ENCODE data around the gene FADS1. TPM values are rescaled to one million over a fixed set of nuclear protein-coding genes. Genes with fewer than 3 reads are reported as not detected.
A peak's percentile ranks its signal among the peaks of the same experiment; 100 is the strongest.

Gene FADS1
- polyA plus RNA-seq, 1 donor (not counting 4 experiments of a cell fraction or from before 2014, with no cell fraction given) = 34.0 TPM

GRCh38 chr11:61777234-61778090, 39.3 kb downstream of the FADS1 start:
- Histone ChIP-seq H3K9ac (ENCODE audit: control insufficient read depth, extremely low read depth, insufficient read depth, low read length) (no peak overlapping the region), H3K36me3 (ENCODE audit: control insufficient read depth in 2 of 2, extremely low read depth in 1 of 2, insufficient read depth in 2 of 2, low read length in 2 of 2) (no peaks in the 10 kb centered on the region), H4K20me1 (ENCODE audit: control insufficient read depth, extremely low read depth, insufficient read depth, low read length) (no peaks in the 10 kb centered on the region), H3K9me3 (ENCODE audit: control insufficient read depth, low read depth, low read length) (no peaks in the 10 kb centered on the region), H3K79me2 (ENCODE audit: control insufficient read depth, insufficient read depth, low read length) (no peaks in the 10 kb centered on the region), H2AFZ (ENCODE audit: control insufficient read depth, low read length) (peak overlapping the region; percentile 26), H3K4me3 (ENCODE audit: control insufficient read depth in 2 of 3, extremely low read depth in 1 of 3, insufficient read depth in 2 of 3, low read depth in 1 of 3, low read length in 3 of 3) (peak overlapping the region in 1 of 3 experiments; percentile 28), H3K27me3 (ENCODE audit: control insufficient read depth, extremely low read depth, insufficient read depth, low read length) (peaks cover 11% of the 10 kb centered on the region), H3K27ac (ENCODE audit: control insufficient read depth, insufficient read depth, low read length) (no peak overlapping the region), H3K4me1 (ENCODE audit: control insufficient read depth, extremely low read depth, insufficient read depth, low read length) (peaks cover 14% of the 10 kb centered on the region), H3K9me1 (ENCODE audit: control insufficient read depth, extremely low read depth, insufficient read depth, low read length) (no peaks in the 10 kb centered on the region), H3K4me2 (ENCODE audit: control insufficient read depth, extremely low read depth, insufficient read depth, low read depth, low read length) (peak overlapping the region; percentile 58)
- FAIRE-seq = no peak
- DNase-seq (ENCODE audit: low read depth, low spot score) = no peak
- TF ChIP-seq, protein P1, sequence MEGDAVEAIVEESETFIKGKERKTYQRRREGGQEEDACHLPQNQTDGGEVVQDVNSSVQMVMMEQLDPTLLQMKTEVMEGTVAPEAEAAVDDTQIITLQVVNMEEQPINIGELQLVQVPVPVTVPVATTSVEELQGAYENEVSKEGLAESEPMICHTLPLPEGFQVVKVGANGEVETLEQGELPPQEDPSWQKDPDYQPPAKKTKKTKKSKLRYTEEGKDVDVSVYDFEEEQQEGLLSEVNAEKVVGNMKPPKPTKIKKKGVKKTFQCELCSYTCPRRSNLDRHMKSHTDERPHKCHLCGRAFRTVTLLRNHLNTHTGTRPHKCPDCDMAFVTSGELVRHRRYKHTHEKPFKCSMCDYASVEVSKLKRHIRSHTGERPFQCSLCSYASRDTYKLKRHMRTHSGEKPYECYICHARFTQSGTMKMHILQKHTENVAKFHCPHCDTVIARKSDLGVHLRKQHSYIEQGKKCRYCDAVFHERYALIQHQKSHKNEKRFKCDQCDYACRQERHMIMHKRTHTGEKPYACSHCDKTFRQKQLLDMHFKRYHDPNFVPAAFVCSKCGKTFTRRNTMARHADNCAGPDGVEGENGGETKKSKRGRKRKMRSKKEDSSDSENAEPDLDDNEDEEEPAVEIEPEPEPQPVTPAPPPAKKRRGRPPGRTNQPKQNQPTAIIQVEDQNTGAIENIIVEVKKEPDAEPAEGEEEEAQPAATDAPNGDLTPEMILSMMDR (optimal IDR thresholded peaks at IDR 0.05 in 1 of 3, IDR thresholded peaks at IDR 0.05 in 1 of 3, conservative IDR thresholded peaks at IDR 0.05 in 1 of 3; ENCODE audit: extremely low read depth in 1 of 3, insufficient read depth in 2 of 3, low read length in 3 of 3) = no peak
- TF ChIP-seq EZH2 (IDR thresholded peaks at IDR 0.05; ENCODE audit: low read length) = no peak
- dilution Hi-C loops (cut with MboI; ENCODE audit: extremely low pct_ligation_motif_present, low sequenced_read_pairs) = no loop called here

- no peak for FAIRE-seq
- Histone ChIP-seq H2AFZ (ENCODE audit: control insufficient read depth, low read length) (no peak overlapping the region), H3K4me2 (ENCODE audit: control insufficient read depth, extremely low read depth, insufficient read depth, low read depth, low read length) (no peak overlapping the region), H3K79me2 (ENCODE audit: control insufficient read depth, insufficient read depth, low read length) (no peaks in the 10 kb centered on the region), H4K20me1 (ENCODE audit: control insufficient read depth, extremely low read depth, insufficient read depth, low read length) (no peaks in the 10 kb centered on the region), H3K27me3 (ENCODE audit: control insufficient read depth, extremely low read depth, insufficient read depth, low read length) (peaks cover 11% of the 10 kb centered on the region), H3K9ac (ENCODE audit: control insufficient read depth, extremely low read depth, insufficient read depth, low read length) (no peak overlapping the region), H3K27ac (ENCODE audit: control insufficient read depth, insufficient read depth, low read length) (no peak overlapping the region), H3K4me1 (ENCODE audit: control insufficient read depth, extremely low read depth, insufficient read depth, low read length) (peaks cover 14% of the 10 kb centered on the region), H3K4me3 (ENCODE audit: control insufficient read depth in 2 of 3, extremely low read depth in 1 of 3, insufficient read depth in 2 of 3, low read depth in 1 of 3, low read length in 3 of 3) (no peak overlapping the region), H3K9me1 (ENCODE audit: control insufficient read depth, extremely low read depth, insufficient read depth, low read length) (no peaks in the 10 kb centered on the region), H3K9me3 (ENCODE audit: control insufficient read depth, low read depth, low read length) (no peaks in the 10 kb centered on the region), H3K36me3 (ENCODE audit: control insufficient read depth in 2 of 2, extremely low read depth in 1 of 2, insufficient read depth in 2 of 2, low read length in 2 of 2) (no peaks in the 10 kb centered on the region)
- no peak for TF ChIP-seq EZH2 (IDR thresholded peaks at IDR 0.05; ENCODE audit: low read length)
- TF ChIP-seq, protein P1 (optimal IDR thresholded peaks at IDR 0.05 in 1 of 3, IDR thresholded peaks at IDR 0.05 in 1 of 3, conservative IDR thresholded peaks at IDR 0.05 in 1 of 3; ENCODE audit: extremely low read depth in 1 of 3, insufficient read depth in 2 of 3, low read length in 3 of 3) = peak; percentile 70 to 87 (median 76)
- peak; percentile 23 for DNase-seq (ENCODE audit: low read depth, low spot score)
- dilution Hi-C loops (cut with MboI; ENCODE audit: extremely low pct_ligation_motif_present, low sequenced_read_pairs) = no loop called here
Observed at GRCh38 chr11:61776561-61777075, 40.2 kb downstream of the FADS1 start.

Measured in keratinocyte (primary cell).